ENCODE measurements around the gene TMEM236. TPM values are rescaled to one million over a fixed set of nuclear protein-coding genes. Genes with fewer than 3 reads are reported as not detected.

The TMEM236 gene
- total RNA-seq, 1 experiment from 2014 or later: 0.07 TPM

DNA sequence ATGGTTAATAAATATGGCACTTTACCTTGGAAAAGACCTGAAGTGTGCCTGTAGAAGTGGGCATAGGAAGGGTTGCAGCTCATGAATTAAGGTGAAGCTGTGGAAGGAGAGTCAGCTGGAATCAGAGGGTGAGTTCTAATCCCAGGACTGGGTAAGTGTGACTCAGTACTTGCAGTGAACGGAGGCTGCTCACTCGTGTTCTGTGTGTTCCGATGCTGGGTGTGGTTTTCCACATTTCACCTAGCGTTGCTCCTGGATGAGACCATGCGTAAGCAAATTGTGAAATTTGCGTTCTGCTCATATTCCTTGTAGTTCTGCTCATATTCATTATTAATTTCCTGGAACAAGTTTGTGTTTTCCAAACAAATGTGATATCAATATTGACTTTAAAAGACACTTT lies 22.4 kb upstream of the TMEM236 start:
- no peak overlapping the region for H3K4me3 ChIP-seq (replicated peaks in 1 of 2; ENCODE audit: low read depth in 1 of 2, low read length in 2 of 2)
- no peaks in the 10 kb centered on the region for H3K4me1 ChIP-seq (ENCODE audit: control insufficient read depth in 1 of 2, insufficient read depth in 2 of 2, low read length in 2 of 2)
- H3K36me3 ChIP-seq (ENCODE audit: control insufficient read depth in 1 of 2, insufficient read depth in 2 of 2, low read length in 2 of 2): no peaks in the 10 kb centered on the region
- POLR2A ChIA-PET: no interaction called here
- H3K27ac ChIP-seq (ENCODE audit: low read depth, low read length): no peak overlapping the region
- TF ChIP-seq, protein P1, sequence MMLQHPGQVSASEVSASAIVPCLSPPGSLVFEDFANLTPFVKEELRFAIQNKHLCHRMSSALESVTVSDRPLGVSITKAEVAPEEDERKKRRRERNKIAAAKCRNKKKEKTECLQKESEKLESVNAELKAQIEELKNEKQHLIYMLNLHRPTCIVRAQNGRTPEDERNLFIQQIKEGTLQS (IDR thresholded peaks at IDR 0.05): no peak
- TF ChIP-seq EGR1 (IDR thresholded peaks at IDR 0.05; ENCODE audit: low read depth) (no peak), CBX3 (IDR thresholded peaks at IDR 0.05; ENCODE audit: low read depth) (no peak), RAD21 (IDR thresholded peaks at IDR 0.05; ENCODE audit: low read depth) (no peak), ZNF274 (IDR thresholded peaks at IDR 0.05; ENCODE audit: low read depth, low read length) (no peak), ZFX (IDR thresholded peaks at IDR 0.05) (no peak), POLR2A (IDR thresholded peaks at IDR 0.05; ENCODE audit: borderline replicate concordance, extremely low read depth, insufficient read depth, insufficient read length) (no peak), SP1 (IDR thresholded peaks at IDR 0.05; ENCODE audit: low read depth) (no peak), FOSL1 (IDR thresholded peaks at IDR 0.05; ENCODE audit: low read depth) (no peak), SIN3A (IDR thresholded peaks at IDR 0.05; ENCODE audit: low read depth) (no peak), POLR2AphosphoS5 (IDR thresholded peaks at IDR 0.05; ENCODE audit: low read depth, low read length) (no peak), ELF1 (IDR thresholded peaks at IDR 0.05; ENCODE audit: borderline replicate concordance, low read depth) (no peak)
- TF ChIP-seq, protein P2, sequence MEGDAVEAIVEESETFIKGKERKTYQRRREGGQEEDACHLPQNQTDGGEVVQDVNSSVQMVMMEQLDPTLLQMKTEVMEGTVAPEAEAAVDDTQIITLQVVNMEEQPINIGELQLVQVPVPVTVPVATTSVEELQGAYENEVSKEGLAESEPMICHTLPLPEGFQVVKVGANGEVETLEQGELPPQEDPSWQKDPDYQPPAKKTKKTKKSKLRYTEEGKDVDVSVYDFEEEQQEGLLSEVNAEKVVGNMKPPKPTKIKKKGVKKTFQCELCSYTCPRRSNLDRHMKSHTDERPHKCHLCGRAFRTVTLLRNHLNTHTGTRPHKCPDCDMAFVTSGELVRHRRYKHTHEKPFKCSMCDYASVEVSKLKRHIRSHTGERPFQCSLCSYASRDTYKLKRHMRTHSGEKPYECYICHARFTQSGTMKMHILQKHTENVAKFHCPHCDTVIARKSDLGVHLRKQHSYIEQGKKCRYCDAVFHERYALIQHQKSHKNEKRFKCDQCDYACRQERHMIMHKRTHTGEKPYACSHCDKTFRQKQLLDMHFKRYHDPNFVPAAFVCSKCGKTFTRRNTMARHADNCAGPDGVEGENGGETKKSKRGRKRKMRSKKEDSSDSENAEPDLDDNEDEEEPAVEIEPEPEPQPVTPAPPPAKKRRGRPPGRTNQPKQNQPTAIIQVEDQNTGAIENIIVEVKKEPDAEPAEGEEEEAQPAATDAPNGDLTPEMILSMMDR (IDR thresholded peaks at IDR 0.05 in 2 of 3, conservative IDR thresholded peaks at IDR 0.05 in 1 of 3; ENCODE audit: borderline replicate concordance in 1 of 3, insufficient read depth in 1 of 3, low read depth in 2 of 3, low read length in 2 of 3): no peak
- TF ChIP-seq, protein P3, sequence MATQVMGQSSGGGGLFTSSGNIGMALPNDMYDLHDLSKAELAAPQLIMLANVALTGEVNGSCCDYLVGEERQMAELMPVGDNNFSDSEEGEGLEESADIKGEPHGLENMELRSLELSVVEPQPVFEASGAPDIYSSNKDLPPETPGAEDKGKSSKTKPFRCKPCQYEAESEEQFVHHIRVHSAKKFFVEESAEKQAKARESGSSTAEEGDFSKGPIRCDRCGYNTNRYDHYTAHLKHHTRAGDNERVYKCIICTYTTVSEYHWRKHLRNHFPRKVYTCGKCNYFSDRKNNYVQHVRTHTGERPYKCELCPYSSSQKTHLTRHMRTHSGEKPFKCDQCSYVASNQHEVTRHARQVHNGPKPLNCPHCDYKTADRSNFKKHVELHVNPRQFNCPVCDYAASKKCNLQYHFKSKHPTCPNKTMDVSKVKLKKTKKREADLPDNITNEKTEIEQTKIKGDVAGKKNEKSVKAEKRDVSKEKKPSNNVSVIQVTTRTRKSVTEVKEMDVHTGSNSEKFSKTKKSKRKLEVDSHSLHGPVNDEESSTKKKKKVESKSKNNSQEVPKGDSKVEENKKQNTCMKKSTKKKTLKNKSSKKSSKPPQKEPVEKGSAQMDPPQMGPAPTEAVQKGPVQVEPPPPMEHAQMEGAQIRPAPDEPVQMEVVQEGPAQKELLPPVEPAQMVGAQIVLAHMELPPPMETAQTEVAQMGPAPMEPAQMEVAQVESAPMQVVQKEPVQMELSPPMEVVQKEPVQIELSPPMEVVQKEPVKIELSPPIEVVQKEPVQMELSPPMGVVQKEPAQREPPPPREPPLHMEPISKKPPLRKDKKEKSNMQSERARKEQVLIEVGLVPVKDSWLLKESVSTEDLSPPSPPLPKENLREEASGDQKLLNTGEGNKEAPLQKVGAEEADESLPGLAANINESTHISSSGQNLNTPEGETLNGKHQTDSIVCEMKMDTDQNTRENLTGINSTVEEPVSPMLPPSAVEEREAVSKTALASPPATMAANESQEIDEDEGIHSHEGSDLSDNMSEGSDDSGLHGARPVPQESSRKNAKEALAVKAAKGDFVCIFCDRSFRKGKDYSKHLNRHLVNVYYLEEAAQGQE (IDR thresholded peaks at IDR 0.05; ENCODE audit: low read depth): no peak
- TF ChIP-seq, protein P4, sequence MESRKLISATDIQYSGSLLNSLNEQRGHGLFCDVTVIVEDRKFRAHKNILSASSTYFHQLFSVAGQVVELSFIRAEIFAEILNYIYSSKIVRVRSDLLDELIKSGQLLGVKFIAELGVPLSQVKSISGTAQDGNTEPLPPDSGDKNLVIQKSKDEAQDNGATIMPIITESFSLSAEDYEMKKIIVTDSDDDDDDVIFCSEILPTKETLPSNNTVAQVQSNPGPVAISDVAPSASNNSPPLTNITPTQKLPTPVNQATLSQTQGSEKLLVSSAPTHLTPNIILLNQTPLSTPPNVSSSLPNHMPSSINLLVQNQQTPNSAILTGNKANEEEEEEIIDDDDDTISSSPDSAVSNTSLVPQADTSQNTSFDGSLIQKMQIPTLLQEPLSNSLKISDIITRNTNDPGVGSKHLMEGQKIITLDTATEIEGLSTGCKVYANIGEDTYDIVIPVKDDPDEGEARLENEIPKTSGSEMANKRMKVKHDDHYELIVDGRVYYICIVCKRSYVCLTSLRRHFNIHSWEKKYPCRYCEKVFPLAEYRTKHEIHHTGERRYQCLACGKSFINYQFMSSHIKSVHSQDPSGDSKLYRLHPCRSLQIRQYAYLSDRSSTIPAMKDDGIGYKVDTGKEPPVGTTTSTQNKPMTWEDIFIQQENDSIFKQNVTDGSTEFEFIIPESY (IDR thresholded peaks at IDR 0.05; ENCODE audit: extremely low read depth, insufficient replicate concordance, low read length): no peak
- DNase-seq (ENCODE audit: low read depth, low spot score) (no peak), ATAC-seq (no peak)
- H4K20me1 ChIP-seq (ENCODE audit: insufficient read depth): no peaks in the 10 kb centered on the region
- no peaks in the 10 kb centered on the region for H3K79me2 ChIP-seq (ENCODE audit: insufficient read depth, low read length)
- RAD21 ChIA-PET (ENCODE audit: low non-redundant PET in 1 of 2, low total read pairs in 2 of 2, uncharacterized antibody in 2 of 2, unreplicated experiment in 2 of 2): no interaction called here
- H3K9ac ChIP-seq (ENCODE audit: low read length): no peak overlapping the region
- H3K27me3 ChIP-seq (ENCODE audit: insufficient read depth, low read length): no peaks in the 10 kb centered on the region
- H2AFZ ChIP-seq (ENCODE audit: low read depth, low read length, poor library complexity, severe bottlenecking): no peak overlapping the region
- no peaks in the 10 kb centered on the region for H3K9me3 ChIP-seq (ENCODE audit: control insufficient read depth in 1 of 2, insufficient read depth in 1 of 2, low read depth in 1 of 2, low read length in 2 of 2)
- intact Hi-C loops (cut with micrococcal nuclease): no loop called here
- H3K4me2 ChIP-seq (ENCODE audit: low read length): no peak overlapping the region
- no peaks in the 10 kb centered on the region for H3K9me2 ChIP-seq (ENCODE audit: insufficient read depth)
- CTCF ChIA-PET: no interaction called here
- no TSS peak for BruUV-seq (replicated peaks)

Data from HCT116 (cell line).